Chondrocyte (in vitro differentiated cells): ENCODE results near the gene GINS2. TPM values are rescaled to one million over a fixed set of nuclear protein-coding genes. Genes with fewer than 3 reads are reported as not detected.
A peak's percentile ranks its signal among the peaks of the same experiment; 100 is the strongest.

Experiments
- DNase-seq: peaks from one replicate; pipeline ENCODE4 v3.0.0; 2021; ENCODE audit warnings: mixed read lengths, low spot score
- H3K27ac Mint-ChIP-seq: one replicate; pipeline ENCODE4 v1.8.0; 2021; ENCODE audit warnings: mild to moderate bottlenecking, moderate library complexity, mixed read lengths; ENCODE audit not compliant: unreplicated experiment
- H3K27me3 Mint-ChIP-seq: 2 replicates; pipeline ENCODE4 v1.8.0; 2021; ENCODE audit warnings: low read depth, mixed read lengths
- H3K36me3 Mint-ChIP-seq: 2 replicates; pipeline ENCODE4 v1.8.0; 2021; ENCODE audit warnings: low read depth, mixed read lengths
- H3K4me1 Mint-ChIP-seq: 2 replicates; pipeline ENCODE4 v1.8.0; 2021; ENCODE audit warnings: low read depth, mild to moderate bottlenecking, mixed read lengths
- H3K4me3 Mint-ChIP-seq: one replicate; pipeline ENCODE4 v1.8.0; 2021; ENCODE audit warnings: mild to moderate bottlenecking, moderate library complexity, mixed read lengths; ENCODE audit not compliant: unreplicated experiment
- H3K9me3 Mint-ChIP-seq: 2 replicates; pipeline ENCODE4 v1.8.0; 2021; ENCODE audit warnings: low read depth, mixed read lengths
- total RNA-seq: library from RNA; stranded (reverse); gene quantifications from 3 replicates; pipeline ENCODE4 v1.2.1, GENCODE V29; 2021
- TF ChIP-seq, protein P1 (sequence below): fragments of 200-600 bp; sonication (generic); IDR thresholded peaks from 2 replicates; pipeline ENCODE4 v1.5.0; 2021; ENCODE audit warnings: antibody characterized with exemption, mild to moderate bottlenecking, moderate library complexity

GINS2 gene
- total RNA-seq, 1 donor from 2014 or later, result 3.8 TPM

DNA sequence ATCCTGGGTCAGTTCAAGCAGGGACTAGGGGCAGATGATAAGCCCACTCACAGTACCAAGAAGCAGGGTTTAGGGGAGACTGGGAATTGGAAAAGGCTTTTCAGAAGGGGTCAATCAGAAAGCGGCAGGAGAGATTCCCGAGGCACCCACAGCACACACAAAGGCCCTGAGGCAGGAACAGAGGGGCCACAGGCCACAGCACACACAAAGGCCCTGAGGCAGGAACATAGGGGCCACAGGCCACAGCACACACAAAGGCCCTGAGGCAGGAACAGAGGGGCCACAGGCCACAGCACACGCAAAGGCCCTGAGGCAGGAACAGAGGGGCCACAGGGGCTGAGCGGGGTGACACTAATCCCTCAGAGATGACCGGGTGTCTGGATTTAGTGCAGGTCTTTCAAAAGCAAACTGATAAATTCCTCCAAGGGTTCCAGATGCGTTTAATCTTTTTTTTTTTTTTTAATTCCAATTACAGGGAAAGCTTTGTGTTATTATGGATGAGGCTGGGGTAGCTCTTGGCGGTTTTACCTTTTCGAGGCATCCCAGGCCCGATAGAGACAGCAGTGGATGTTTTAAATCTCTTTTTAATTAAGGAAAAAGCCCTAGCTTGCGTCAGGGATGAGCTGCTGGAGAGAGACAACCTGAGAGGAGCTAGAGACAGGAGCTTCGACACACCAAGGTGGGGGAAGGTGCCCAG, 31.0 kb upstream of the GINS2 start:
- peaks cover 17% of the 10 kb centered on the region for H3K27me3 Mint-ChIP-seq
- no peak overlapping the region for H3K4me3 Mint-ChIP-seq
- no peak for DNase-seq
- TF ChIP-seq, protein P1, sequence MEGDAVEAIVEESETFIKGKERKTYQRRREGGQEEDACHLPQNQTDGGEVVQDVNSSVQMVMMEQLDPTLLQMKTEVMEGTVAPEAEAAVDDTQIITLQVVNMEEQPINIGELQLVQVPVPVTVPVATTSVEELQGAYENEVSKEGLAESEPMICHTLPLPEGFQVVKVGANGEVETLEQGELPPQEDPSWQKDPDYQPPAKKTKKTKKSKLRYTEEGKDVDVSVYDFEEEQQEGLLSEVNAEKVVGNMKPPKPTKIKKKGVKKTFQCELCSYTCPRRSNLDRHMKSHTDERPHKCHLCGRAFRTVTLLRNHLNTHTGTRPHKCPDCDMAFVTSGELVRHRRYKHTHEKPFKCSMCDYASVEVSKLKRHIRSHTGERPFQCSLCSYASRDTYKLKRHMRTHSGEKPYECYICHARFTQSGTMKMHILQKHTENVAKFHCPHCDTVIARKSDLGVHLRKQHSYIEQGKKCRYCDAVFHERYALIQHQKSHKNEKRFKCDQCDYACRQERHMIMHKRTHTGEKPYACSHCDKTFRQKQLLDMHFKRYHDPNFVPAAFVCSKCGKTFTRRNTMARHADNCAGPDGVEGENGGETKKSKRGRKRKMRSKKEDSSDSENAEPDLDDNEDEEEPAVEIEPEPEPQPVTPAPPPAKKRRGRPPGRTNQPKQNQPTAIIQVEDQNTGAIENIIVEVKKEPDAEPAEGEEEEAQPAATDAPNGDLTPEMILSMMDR, result no peak
- H3K36me3 Mint-ChIP-seq, result no peaks in the 10 kb centered on the region
- no peak overlapping the region for H3K27ac Mint-ChIP-seq
- H3K9me3 Mint-ChIP-seq, result no peaks in the 10 kb centered on the region
- peaks cover 8% of the 10 kb centered on the region for H3K4me1 Mint-ChIP-seq

DNA sequence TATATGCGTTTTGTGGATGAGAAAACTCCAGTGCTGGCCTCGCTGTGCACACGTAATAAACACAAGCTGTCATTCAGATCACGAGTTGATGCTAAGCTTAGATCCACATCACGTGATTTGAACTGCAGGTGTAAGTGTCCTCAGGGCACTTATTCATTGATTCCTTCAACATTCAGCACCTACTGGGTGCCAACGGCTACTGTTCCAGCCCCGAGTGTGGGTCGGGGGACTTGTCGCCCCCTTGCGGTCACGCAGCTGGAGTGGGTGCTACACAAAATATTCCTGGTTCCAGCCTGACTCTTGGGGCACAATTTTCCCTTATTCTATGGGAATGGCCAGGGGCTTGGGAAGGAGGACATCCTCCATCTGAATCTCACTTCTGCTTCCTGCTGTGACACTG, 29.9 kb upstream of the GINS2 start:
- peaks cover 8% of the 10 kb centered on the region for H3K4me1 Mint-ChIP-seq
- H3K4me3 Mint-ChIP-seq, result no peak overlapping the region
- H3K9me3 Mint-ChIP-seq, result no peaks in the 10 kb centered on the region
- no peak for DNase-seq
- no peaks in the 10 kb centered on the region for H3K36me3 Mint-ChIP-seq
- TF ChIP-seq, protein P1, result peak; percentile 77
- H3K27ac Mint-ChIP-seq, result no peak overlapping the region
- H3K27me3 Mint-ChIP-seq, result peaks cover 14% of the 10 kb centered on the region

DNA sequence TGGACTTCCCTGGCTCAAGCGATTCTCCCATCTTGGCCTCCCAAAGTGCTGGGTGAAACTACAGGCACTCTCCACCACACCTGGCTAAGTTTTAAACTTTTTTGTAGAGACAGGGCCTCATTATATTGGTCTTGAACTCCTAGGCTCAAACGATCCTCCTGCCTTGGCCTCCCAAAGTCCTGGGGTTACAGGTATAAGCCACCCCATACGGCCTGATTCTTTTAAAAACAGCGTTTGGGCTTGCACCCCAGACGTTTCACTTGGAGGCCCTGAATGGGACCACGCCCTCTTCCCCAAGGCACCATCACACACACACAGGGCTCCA, 29.4 kb upstream of the GINS2 start:
- Mint-ChIP-seq H3K9me3 (no peaks in the 10 kb centered on the region), H3K4me1 (peaks cover 8% of the 10 kb centered on the region), H3K36me3 (no peaks in the 10 kb centered on the region), H3K27me3 (peaks cover 17% of the 10 kb centered on the region), H3K27ac (no peak overlapping the region), H3K4me3 (no peak overlapping the region)
- DNase-seq, result no peak
- TF ChIP-seq, protein P1, result peak; percentile 8

DNA sequence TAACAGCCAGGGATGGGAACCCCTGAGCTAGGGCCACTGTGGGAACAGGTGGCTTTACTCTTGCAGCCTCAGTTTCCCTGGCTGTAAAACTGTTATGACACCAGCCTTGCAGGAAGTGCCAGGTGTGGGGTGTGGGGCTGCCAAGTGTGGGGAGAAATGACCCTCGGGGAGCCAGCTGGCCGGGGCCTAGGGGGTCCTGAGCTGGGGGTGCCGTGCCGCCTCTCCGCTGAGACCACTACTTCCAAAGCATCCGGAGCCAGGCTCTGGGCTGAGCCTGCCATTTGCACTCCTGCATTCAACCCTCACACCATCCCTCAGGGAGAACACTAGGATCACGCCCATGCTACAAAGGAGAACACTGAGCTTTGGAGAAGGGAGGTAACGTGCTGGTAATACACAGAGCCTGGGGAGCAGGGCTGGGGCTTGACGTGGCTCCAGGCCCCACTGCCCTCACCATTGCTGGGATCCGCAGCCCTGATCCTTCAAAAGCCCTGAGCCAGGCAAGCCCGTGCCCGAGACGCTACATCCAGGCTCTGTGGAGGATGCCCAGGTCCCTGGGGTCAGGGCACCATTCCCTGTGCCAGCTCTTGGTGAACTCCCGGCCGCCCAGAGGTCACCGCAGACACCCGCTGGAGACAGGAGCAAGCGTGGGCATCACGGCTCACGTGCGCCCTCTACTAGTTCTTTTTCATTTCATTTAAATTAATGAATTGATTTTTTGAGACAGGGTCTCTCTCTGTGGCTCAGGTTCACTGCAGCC, 28.8 kb upstream of the GINS2 start:
- TF ChIP-seq, protein P1, result peak; percentile 86
- no peak for DNase-seq
- Mint-ChIP-seq H3K27me3 (peaks cover 21% of the 10 kb centered on the region), H3K4me3 (no peak overlapping the region), H3K9me3 (peaks cover 2% of the 10 kb centered on the region), H3K4me1 (peaks cover 8% of the 10 kb centered on the region), H3K36me3 (peaks cover 3% of the 10 kb centered on the region), H3K27ac (no peak overlapping the region)

DNA sequence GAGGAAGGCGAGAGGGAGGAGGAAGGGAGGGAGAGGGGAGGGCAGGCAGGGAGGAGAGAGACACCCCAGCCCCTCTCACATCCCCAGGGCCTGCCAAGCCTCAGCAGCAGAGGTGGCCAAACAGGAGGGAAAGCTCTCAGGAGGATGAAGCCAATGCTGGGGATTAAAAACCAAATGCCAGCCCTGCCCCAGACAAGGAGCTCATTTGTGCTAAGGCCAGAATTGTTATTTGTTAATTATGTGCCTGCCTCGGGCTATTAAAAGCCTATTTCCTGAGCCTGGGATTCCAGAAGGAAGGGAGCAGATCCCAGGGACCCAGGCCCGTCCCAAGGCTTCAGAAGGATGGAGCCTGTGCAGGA, 27.9 kb upstream of the GINS2 start:
- Mint-ChIP-seq H3K9me3 (peaks cover 7% of the 10 kb centered on the region), H3K36me3 (peaks cover 6% of the 10 kb centered on the region), H3K4me3 (no peak overlapping the region), H3K27ac (no peak overlapping the region), H3K4me1 (peaks cover 8% of the 10 kb centered on the region), H3K27me3 (peaks cover 21% of the 10 kb centered on the region)
- TF ChIP-seq, protein P1, result no peak
- DNase-seq, result no peak
